Thoracic aorta (tissue), 2 donors: ENCODE measurements around the gene GATA5. TPM values are rescaled to one million over a fixed set of nuclear protein-coding genes. Genes with fewer than 3 reads are reported as not detected.

Experiments
- ATAC-seq: fragments of 150-250 bp; one replicate; pipeline ENCODE4 v1.8.0; 2017; ENCODE audit warnings: low read depth; ENCODE audit not compliant: insufficient number of reproducible peaks, low FRiP score
- DNase-seq: peaks from one replicate; pipeline ENCODE4 v3.0.0-alpha.2; 2020; ENCODE audit warnings: low spot score
- H3K27ac ChIP-seq, 2 donors: fragments of 200-600 bp; sonication (generic); 1 replicate in 1 of 2; 2 replicates in 1 of 2; pipeline ENCODE4 v1.5.1; 2016; ENCODE audit warnings: mild to moderate bottlenecking in 2 of 2, moderate library complexity in 2 of 2
- H3K27me3 ChIP-seq: fragments of 200-600 bp; sonication (generic); replicated peaks from 2 replicates; pipeline ENCODE4 v1.6.0; 2016; ENCODE audit warnings: mild to moderate bottlenecking; ENCODE audit not compliant: insufficient read depth
- H3K36me3 ChIP-seq: fragments of 200-600 bp; sonication (generic); one replicate; pipeline ENCODE4 v1.5.1; 2016
- H3K4me1 ChIP-seq, 2 donors: fragments of 200-600 bp; sonication (generic); 1 replicate in 1 of 2; 2 replicates in 1 of 2; pipeline versions ENCODE4 v1.5.1 to v1.6.0; 2016; ENCODE audit warnings: low read depth in 2 of 2, mild to moderate bottlenecking in 1 of 2; ENCODE audit not compliant: control insufficient read depth in 1 of 2
- H3K4me3 ChIP-seq: fragments of 200-600 bp; sonication (generic); 2 replicates; pipeline ENCODE4 v1.5.1; 2016; ENCODE audit warnings: mild to moderate bottlenecking
- H3K9me3 ChIP-seq: fragments of 200-600 bp; sonication (generic); 2 replicates; pipeline ENCODE4 v1.5.1; 2016
- CTCF ChIP-seq: fragments of 200-600 bp; sonication (generic); IDR thresholded peaks from one replicate; pipeline ENCODE4 v1.5.1; 2019; ENCODE audit warnings: antibody characterized with exemption
- total RNA-seq, 2 donors: library from RNA; depleted of rRNA; stranded (reverse); fragments of >200 nt; gene quantifications; one replicate each; pipeline versions ENCODE4 v1.1.0 to v1.2.3, GENCODE V29; 2016

Gene GATA5
- total RNA-seq, 2 donors from 2014 or later: 0.27 TPM; not detected in 1

GRCh38 chr20:62505337-62506045, 29.7 kb upstream of the GATA5 start:
- ATAC-seq (no peak), DNase-seq (no peak)
- no peak overlapping the region for H3K4me3 ChIP-seq
- H3K27ac ChIP-seq: no peak overlapping the region
- no peaks in the 10 kb centered on the region for H3K27me3 ChIP-seq
- TF ChIP-seq CTCF: no peak
- H3K9me3 ChIP-seq: no peaks in the 10 kb centered on the region
- H3K36me3 ChIP-seq: no peaks in the 10 kb centered on the region
- no peaks in the 10 kb centered on the region for H3K4me1 ChIP-seq

DNA sequence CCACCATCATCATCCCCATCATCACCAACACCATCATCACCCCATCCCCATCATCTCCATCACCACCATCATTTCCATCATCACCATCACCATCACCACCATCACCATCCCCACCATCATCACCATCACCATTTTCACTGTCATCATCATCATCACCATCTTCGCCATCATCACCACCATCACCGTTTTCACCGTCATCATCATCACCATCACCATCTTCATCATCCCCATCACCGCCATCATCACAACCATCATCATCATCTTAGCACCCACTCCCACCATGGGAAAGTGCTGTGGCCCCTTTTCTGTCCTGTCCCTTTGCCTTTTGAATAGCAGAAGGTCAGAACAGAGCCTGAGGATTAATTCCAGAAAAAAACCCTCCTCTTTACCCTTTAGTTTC, 28.5 kb upstream of the GATA5 start:
- Histone ChIP-seq H3K4me1 (no peaks in the 10 kb centered on the region), H3K27ac (no peak overlapping the region), H3K36me3 (no peaks in the 10 kb centered on the region), H3K27me3 (no peaks in the 10 kb centered on the region), H3K9me3 (no peaks in the 10 kb centered on the region), H3K4me3 (no peak overlapping the region)
- DNase-seq (no peak), ATAC-seq (no peak)
- no peak for TF ChIP-seq CTCF

DNA sequence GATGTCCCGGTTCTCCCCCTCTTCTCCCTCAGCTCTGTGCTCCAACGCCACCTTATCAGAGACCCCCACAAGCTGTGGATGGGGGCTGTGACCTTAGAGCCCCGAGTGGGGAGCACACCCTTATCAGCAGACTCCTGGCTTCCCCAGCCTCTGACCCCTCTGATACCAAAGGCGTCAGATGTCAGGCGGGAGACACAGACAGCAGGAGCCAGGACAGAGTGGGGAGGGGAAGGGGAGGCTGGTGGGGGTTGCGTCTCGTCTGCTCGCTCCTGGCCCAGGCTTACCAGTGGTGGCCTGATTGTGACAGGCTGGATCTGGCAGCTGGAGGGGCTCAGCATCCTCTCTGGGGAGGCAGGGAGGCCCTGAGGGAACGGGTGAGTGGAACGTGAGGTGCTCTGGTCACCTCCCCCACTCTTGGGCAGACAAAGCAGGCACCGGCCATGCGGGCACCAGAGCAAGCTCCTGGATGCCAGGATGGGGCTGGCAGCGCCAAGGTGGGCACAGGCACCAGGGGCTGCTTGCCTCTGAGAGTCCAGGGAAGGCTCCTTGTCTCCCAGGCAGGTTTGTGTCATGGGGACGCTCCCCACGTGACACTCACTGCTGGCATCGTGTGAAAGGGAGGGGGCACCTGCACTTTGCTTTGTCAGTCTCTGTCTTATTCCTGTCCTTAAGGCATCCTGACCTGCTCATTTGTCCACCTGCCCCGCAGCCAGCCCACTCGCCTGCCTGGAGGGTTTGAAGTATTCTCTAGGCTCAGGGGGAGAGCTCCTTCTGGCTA, 27.8 kb upstream of the GATA5 start:
- H3K27ac ChIP-seq: no peak overlapping the region
- H3K4me3 ChIP-seq: no peak overlapping the region
- no peak for ATAC-seq
- no peak for DNase-seq
- no peak for TF ChIP-seq CTCF
- H3K36me3 ChIP-seq: no peaks in the 10 kb centered on the region
- H3K4me1 ChIP-seq: no peaks in the 10 kb centered on the region
- H3K27me3 ChIP-seq: no peaks in the 10 kb centered on the region
- no peaks in the 10 kb centered on the region for H3K9me3 ChIP-seq

DNA sequence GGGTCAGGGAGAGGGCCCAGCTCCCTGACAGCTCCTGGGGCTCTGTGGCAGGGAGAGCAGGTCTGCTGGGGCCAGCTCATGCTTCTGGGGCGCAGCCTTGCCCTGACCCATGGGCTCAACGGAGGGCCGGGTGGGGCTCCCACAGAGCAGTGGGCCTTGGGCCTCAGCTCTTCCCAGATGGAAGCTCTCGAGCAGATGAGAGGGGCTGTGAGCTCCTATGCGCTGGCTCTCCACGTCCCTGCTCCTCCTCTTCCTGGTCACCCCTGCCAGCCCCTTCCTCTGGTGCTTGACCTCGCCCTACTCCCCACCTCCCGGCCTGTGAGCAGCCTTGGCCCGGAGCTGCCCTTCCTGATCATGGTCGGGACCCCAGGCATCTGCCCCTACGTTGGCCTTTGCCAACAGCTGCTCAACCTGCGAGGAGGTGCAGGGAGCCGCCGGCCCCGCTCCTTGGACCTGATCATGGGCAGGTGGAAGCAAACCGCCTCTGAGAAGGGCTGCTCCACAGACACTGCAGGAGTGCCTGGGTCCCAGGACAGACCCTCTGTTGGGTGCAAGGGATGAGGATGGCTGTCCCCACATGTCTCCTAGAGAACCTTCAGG, 26.8 kb upstream of the GATA5 start:
- ATAC-seq: no peak
- Histone ChIP-seq H3K4me3 (no peak overlapping the region), H3K36me3 (no peaks in the 10 kb centered on the region), H3K27ac (no peak overlapping the region), H3K27me3 (no peaks in the 10 kb centered on the region), H3K9me3 (no peaks in the 10 kb centered on the region), H3K4me1 (no peaks in the 10 kb centered on the region)
- TF ChIP-seq CTCF: no peak
- DNase-seq: no peak

DNA sequence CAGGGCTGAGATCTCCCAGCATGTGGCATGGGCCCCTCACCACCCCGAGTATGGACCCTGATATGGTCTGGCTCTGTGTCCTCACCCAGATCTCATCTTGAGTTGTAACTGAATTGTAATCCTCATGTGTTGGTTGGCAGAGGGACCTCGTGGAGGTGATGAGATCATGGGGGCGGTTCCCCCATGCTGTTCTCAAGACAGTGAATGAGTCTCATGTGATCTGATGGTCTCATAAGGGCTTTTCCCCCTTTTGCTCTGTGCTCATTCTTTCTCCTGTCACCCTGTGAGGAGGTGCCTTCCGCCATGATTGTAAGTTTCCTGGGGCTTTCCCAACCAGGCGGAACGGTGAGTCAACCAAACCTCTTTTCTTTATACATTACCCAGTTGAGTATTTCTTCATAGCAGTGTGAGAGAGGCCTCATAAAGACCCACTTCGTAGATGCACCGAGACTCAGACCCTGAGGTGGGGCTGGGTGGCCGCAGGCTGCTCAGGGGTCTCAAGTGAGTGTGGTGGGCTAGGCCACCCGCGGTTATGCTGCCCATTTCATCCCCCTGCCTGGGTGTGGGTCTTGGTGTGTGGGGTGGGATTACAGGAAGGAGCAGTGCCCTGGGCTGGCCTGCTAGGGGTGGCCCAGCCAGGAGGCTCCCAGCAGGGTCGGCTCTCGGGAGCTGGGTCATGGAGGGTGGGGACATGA, 26.2 kb upstream of the GATA5 start:
- Histone ChIP-seq H3K4me3 (no peak overlapping the region), H3K27ac (no peak overlapping the region), H3K27me3 (no peaks in the 10 kb centered on the region), H3K9me3 (no peaks in the 10 kb centered on the region), H3K36me3 (no peaks in the 10 kb centered on the region), H3K4me1 (no peaks in the 10 kb centered on the region)
- DNase-seq (no peak), ATAC-seq (no peak)
- TF ChIP-seq CTCF: no peak
